ENCODE measurements around the gene CYP2C19.
"Not testable (repeated sequence)": the region's sequence is repeated elsewhere in the genome, so short reads cannot be mapped to it uniquely, and the experiment has no call there.

The CYP2C19 gene

GRCh38 chr10:94879214-94879613 lies 116.7 kb downstream of the CYP2C19 start:
- no peak for DNase-seq (ENCODE audit: low read depth)

GRCh38 chr10:94889123-94889522 lies 126.6 kb downstream of the CYP2C19 start:
- no peak for DNase-seq (ENCODE audit: low read depth)

- DNase-seq (ENCODE audit: low read depth), result no peak
Observed at GRCh38 chr10:94890264-94891022, 128.0 kb downstream of the CYP2C19 start.

GRCh38 chr10:94898414-94898813 lies 135.9 kb downstream of the CYP2C19 start:
- DNase-seq (ENCODE audit: low read depth), result not testable (repeated sequence)

- no peak for DNase-seq (ENCODE audit: low read depth)
Observed at GRCh38 chr10:94902080-94902479, 139.6 kb downstream of the CYP2C19 start.

- DNase-seq (ENCODE audit: low read depth), result no peak
Observed at GRCh38 chr10:94902570-94902969, 140.1 kb downstream of the CYP2C19 start.
